ENCODE data around the gene NOP53. TPM values are rescaled to one million over a fixed set of nuclear protein-coding genes. Genes with fewer than 3 reads are reported as not detected.

The NOP53 gene
- total and polyA plus RNA-seq, 9 of the 15 experiments (the other 6 are each of a cell fraction or from before 2014, with no cell fraction given) = 6.5 to 274 (median 145) TPM

DNA sequence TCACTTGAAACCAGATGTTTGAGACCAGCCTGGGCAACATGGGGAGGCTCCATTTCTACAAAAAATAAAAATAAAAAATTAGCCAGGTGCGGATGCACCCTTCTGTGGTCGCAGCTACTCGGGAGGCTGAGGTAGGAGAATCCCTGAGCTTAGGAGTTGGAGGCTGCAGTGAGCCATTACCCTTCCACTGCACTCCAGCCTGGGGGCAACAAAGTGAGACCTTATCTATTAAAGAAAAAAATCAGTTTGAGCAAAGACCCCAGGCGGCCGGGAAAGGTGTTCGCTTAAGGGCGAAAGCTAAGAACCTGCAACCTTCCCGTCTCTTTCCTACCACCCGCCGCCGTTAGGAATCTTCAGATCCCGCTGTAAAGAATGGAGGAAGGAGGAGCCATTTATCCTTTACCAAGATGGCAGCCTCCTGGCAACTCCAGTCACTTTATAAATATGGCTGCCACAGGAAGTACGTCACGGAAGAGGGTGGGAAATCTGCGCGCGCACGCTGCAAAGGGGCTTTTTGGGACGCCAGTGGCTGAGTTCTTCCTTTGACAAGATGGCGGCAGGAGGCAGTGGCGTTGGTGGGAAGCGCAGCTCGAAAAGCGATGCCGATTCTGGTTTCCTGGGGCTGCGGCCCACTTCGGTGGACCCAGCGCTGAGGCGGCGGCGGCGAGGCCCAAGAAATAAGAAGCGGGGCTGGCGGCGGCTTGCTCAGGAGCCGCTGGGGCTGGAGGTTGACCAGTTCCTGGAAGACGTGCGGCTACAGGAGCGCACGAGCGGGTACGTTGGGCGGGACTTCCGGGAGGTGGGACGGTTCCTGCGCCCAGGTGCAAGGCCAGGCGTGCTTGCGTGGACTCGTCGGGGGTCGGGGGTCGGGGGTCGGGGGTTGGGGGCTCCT is at the start of gene NOP53 (continued):
- TF ChIP-seq ARID4B (CRISPR knock-in tag; IDR thresholded peaks at IDR 0.05) = no peak; the same call in 1 of the 2 replicates
- TF ChIP-seq, protein P1, sequence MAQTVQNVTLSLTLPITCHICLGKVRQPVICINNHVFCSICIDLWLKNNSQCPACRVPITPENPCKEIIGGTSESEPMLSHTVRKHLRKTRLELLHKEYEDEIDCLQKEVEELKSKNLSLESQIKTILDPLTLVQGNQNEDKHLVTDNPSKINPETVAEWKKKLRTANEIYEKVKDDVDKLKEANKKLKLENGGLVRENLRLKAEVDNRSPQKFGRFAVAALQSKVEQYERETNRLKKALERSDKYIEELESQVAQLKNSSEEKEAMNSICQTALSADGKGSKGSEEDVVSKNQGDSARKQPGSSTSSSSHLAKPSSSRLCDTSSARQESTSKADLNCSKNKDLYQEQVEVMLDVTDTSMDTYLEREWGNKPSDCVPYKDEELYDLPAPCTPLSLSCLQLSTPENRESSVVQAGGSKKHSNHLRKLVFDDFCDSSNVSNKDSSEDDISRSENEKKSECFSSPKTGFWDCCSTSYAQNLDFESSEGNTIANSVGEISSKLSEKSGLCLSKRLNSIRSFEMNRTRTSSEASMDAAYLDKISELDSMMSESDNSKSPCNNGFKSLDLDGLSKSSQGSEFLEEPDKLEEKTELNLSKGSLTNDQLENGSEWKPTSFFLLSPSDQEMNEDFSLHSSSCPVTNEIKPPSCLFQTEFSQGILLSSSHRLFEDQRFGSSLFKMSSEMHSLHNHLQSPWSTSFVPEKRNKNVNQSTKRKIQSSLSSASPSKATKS (CRISPR knock-in tag; IDR thresholded peaks at IDR 0.05) = no peak
- TF ChIP-seq CREBBP (IDR thresholded peaks at IDR 0.05; ENCODE audit: low read depth, low read length) = no peak
- TF ChIP-seq ZNF431 (CRISPR knock-in tag; IDR thresholded peaks at IDR 0.05) = no peak
- no peak for TF ChIP-seq FOXA1 (IDR thresholded peaks at IDR 0.05; ENCODE audit: borderline replicate concordance)
- TF ChIP-seq SREBF2 (CRISPR knock-in tag; IDR thresholded peaks at IDR 0.05) = no peak
- TF ChIP-seq, protein P2, sequence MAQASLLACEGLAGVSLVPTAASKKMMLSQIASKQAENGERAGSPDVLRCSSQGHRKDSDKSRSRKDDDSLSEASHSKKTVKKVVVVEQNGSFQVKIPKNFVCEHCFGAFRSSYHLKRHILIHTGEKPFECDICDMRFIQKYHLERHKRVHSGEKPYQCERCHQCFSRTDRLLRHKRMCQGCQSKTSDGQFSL (CRISPR knock-in tag; IDR thresholded peaks at IDR 0.05) = no peak
- TF ChIP-seq, protein P2 (tag; IDR thresholded peaks at IDR 0.05) = no peak
- TF ChIP-seq ZNF717 (CRISPR knock-in tag; IDR thresholded peaks at IDR 0.05) = no peak
- no peak for TF ChIP-seq IRF2 (CRISPR knock-in tag; IDR thresholded peaks at IDR 0.05)
- no peak for TF ChIP-seq ZBTB34 (CRISPR knock-in tag; IDR thresholded peaks at IDR 0.05)
- no peak for TF ChIP-seq SRSF9 (IDR thresholded peaks at IDR 0.05; ENCODE audit: borderline replicate concordance, low read depth, low read length)
- 0 out of 2 replicates have a peak, but pooled peaks have one; percentile 39 for TF ChIP-seq ETV5 (CRISPR knock-in tag; IDR thresholded peaks at IDR 0.05; ENCODE audit: low read depth)
- no peak for TF ChIP-seq FOS (IDR thresholded peaks at IDR 0.05; ENCODE audit: extremely low read depth, insufficient read length)
- peak; percentile 28; the same call in 1 of the 2 replicates for TF ChIP-seq ELF2 (CRISPR knock-in tag; IDR thresholded peaks at IDR 0.05)
- no peak for TF ChIP-seq SLC30A9 (CRISPR knock-in tag; IDR thresholded peaks at IDR 0.05)
- TF ChIP-seq ZFP36 (IDR thresholded peaks at IDR 0.05; ENCODE audit: low read depth, low read length, partially characterized antibody) = no peak
- TF ChIP-seq CEBPB (tag; IDR thresholded peaks at IDR 0.05) = no peak
- peak; percentile 89 for TF ChIP-seq POLR2AphosphoS5 (IDR thresholded peaks at IDR 0.05; ENCODE audit: control insufficient read depth, insufficient read depth, low read depth, low read length)
